ENCODE measurements around the gene ACSL4.
"Not testable (repeated sequence)": the region's sequence is repeated elsewhere in the genome, so short reads cannot be mapped to it uniquely, and the experiment has no call there.

Gene ACSL4

GRCh38 chrX:109732017-109732801 is 848 bp downstream of the ACSL4 start:
- DNase-seq (ENCODE audit: low spot score) = peak; percentile 18

DNA sequence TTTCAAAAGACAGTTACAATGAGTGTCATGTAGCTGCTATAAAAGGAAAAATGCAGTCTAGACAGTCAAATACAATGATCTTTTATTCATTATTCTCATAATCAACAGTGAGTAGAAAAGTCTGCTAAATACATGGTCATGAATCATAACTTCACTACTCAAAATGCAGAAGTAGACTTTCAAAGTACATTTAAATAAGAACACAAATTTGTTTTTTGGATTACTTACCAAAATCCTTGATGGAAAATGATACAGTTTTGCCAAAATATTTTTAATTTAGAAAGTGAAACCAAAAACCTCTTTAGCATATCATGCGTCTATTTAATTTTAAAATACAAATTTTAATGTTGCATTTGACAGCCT is 4.9 kb downstream of the ACSL4 start:
- no peak for DNase-seq (ENCODE audit: low spot score)

GRCh38 chrX:109724971-109725370 is 8.1 kb downstream of the ACSL4 start:
- not testable (repeated sequence) for DNase-seq (ENCODE audit: low spot score)

DNA sequence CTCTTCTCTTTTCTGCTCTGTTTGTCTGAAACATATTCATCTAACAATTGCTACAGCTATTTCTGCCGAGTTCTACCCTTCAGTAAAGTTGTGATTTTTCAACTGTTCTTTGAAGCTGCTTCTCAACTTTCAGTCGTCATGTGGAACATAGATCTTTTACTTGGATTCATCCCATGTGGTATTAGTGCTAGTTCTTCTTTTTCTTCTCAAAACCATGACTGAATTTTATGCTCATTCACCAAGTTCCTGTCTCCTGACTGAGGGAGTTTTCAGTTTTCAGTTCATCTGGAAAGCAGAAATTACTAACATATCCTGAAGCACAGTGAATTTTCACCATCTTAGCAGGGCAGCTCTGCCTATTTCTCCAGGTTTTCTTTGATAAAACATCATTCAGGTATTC is 12.1 kb downstream of the ACSL4 start:
- no peak for DNase-seq (ENCODE audit: low spot score)

DNA sequence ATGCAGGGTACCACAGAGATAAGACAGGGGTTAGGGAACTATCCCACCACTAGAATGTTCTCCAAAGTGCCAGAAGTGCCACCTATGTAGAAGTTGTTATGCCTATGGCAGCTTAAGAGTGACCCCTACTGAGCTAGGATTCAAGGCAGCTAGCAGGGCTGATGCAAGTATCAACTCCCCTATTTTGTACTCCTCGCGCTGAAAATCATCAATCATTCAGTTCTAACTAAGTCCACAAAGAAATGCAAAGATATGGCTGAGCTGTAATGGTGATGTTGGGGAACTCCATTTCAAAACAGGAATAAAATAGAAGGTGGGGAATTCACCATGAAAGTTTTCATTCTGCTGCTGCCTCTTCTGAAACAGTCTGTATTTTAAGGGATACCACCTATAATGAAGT is 13.8 kb downstream of the ACSL4 start:
- no peak for DNase-seq (ENCODE audit: low spot score)

DNA sequence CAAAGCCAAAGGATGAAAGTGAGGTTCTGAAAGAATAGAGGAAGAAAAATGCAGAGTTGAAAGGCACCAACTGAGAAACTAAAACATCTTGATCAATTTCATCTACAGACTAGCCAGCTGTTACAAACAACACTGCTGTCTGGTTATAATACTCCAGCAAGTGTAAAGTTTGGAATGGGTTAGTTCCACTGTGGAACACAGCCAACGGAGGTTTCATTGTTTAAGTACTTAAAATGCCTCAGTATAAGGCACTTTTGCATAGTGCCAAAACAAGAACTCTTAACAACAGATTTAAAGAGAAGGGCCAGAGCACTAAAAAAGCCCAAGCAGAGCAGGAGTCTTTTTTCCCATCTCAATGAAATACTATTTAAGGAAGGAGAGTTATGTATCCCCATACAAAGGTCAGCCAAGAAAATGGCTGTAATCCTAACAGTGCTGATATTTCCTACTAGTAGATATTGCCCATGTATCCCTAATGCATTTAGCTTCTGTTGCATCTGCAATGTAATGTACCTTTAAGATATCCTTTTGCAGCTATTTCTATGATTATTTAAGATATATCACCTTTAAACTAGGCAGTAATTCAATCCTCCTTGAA is 16.5 kb downstream of the ACSL4 start:
- no peak for DNase-seq (ENCODE audit: low spot score)

GRCh38 chrX:109714340-109714958 is 18.6 kb downstream of the ACSL4 start:
- DNase-seq (ENCODE audit: low spot score) = no peak

GRCh38 chrX:109710181-109710580 is 22.9 kb downstream of the ACSL4 start:
- DNase-seq (ENCODE audit: low spot score) = no peak

- no peak for DNase-seq (ENCODE audit: low spot score)
Observed at GRCh38 chrX:109709129-109709631, 23.9 kb downstream of the ACSL4 start.

- DNase-seq (ENCODE audit: low spot score) = no peak
Observed at GRCh38 chrX:109707720-109708119, 25.3 kb downstream of the ACSL4 start.

GRCh38 chrX:109707319-109707718 is 25.7 kb downstream of the ACSL4 start:
- no peak for DNase-seq (ENCODE audit: low spot score)

GRCh38 chrX:109704563-109704962 is 28.5 kb downstream of the ACSL4 start:
- DNase-seq (ENCODE audit: low spot score) = no peak

DNA sequence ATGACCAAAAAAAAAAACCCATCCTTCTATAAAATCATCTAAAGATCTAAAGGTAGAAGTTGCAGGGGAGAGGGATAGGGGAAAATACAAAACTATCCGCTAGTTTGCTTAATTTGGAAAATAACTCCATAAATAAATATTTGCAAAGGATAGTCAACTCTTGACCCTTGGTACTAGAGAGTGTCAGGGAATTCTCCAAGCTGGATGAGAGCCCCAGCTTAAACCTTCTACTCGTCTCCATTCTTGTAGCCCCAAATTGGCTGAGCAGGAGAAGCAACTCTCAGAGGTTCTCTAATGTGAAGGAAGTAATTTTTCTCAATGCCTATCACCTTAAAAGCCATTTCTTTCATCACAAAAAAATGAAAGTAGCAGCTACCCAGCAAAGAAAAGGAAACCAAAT is 35.2 kb downstream of the ACSL4 start:
- DNase-seq (ENCODE audit: low spot score) = no peak

DNA sequence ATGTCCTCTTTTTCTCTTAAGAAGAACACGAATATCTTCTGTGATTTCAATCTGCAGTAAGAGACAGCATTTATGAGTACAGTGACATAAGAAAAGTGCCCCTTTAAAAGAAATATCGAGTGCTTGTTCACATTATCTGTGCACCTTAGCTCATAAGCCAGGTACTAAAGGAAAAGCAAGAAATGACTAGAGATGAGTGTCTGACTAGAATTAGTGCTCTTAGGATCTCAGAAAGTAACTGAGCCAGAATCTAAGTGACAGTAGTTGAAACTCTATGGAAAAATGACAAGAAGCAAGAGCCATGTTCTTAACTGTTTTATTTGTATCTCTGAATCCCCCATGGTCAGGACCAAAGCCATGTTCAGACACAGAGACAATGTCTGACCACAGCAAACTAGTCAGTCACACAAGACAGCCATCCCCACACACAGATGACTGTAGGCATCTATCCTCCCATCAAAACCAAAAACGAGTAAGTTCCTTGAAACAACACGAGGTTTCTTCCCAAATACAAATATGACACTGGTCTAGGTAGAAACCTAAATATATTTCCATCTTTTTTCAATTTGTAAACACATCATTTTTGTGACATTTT is 36.8 kb downstream of the ACSL4 start:
- no peak for DNase-seq (ENCODE audit: low spot score)

- DNase-seq (ENCODE audit: low spot score) = no peak
Observed at GRCh38 chrX:109695637-109696036, 37.4 kb downstream of the ACSL4 start.

GRCh38 chrX:109691752-109692151 is 41.3 kb downstream of the ACSL4 start:
- no peak for DNase-seq (ENCODE audit: low spot score)

DNA sequence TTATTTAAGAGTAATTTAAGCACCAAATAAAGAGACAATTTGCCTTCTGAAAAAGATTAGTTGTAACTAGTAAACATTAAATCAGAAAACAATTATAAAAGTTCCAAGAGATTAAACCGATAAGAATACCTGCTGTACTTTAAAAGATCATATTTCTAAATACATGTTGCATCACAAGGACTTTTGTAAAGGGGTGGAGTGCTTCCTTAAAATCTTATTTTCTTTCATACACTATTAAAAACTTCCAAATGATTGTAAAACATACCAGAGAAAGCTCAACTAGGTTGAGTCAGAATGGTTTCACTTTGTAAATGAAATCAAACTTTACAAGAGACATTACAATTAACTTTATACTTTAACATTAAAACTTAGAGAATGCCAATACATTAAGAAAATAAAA is 41.8 kb downstream of the ACSL4 start:
- no peak for DNase-seq (ENCODE audit: low spot score)

- DNase-seq (ENCODE audit: low spot score) = no peak
Observed at GRCh38 chrX:109687903-109688302, 45.2 kb downstream of the ACSL4 start.

DNA sequence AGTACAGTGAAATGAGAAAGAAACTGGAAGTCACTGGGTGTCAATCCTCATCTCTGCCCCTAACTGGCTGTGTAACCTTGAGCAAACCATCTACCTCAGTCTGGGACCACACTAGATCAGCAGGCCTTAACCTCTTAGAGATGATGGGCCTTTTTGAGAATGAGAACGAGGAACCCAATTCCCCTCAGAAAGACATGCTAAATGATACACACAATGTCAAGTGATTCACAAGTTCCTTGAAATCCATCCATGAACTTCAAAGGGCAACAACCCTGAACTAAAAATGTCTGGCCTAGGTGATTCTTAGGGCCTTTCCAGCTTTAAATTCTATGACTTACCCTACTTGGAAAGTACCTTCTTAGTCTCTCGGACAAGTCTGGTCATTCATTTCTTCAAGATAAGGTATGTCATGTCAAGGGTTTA is 47.4 kb downstream of the ACSL4 start:
- no peak for DNase-seq (ENCODE audit: low spot score)

DNA sequence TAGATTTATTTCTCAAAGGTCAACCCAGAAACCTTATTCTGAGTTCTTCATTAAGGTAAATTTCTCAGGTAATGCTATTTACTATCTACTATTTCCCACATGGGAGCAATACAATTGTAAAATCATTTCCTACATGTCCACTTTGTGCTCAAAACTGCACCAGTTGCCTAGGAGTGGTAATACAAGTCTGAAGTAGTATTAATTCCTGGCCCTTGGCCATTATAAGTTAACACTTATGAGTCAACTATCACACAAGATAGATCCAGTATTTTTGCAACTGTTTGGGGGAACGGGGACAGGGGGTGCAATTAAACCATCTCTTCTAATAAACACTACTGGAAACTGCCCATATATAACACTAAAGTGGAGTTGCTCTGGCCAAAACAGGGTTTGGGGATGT is 48.9 kb downstream of the ACSL4 start:
- DNase-seq (ENCODE audit: low spot score) = no peak

- no peak for DNase-seq (ENCODE audit: low spot score)
Observed at GRCh38 chrX:109681475-109682081, 51.5 kb downstream of the ACSL4 start.

DNA sequence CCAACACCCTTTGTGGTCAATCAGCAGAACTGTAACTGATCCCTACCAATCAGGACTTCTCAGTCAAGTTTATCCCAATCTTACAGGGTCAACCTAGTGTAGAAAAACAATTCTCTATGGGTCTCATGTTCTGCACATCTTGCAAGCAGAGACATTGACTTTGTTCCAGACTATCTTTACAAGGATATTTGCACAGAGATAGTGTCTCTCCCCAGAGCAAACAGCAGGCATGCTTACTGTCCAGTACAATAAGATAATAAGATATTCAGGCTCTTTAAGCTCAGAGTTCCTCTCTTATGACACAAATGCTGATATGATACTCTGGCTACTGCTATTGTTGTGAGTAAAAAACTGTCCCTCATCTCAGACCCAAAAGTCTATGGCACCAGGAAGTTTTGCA is 53.2 kb downstream of the ACSL4 start:
- no peak for DNase-seq (ENCODE audit: low spot score)

Data from cerebellar cortex (tissue), 1 donor.